AG09319 (cell line): ENCODE results near the gene PPIE.

Experiments
- DNase-seq: peaks from one replicate; pipeline ENCODE4 v3.0.0-alpha.2; 2010; ENCODE audit warnings: low read depth; ENCODE audit errors: extremely low read depth
- TF ChIP-seq, protein P1 (sequence below): IDR thresholded peaks from 2 replicates; pipeline ENCODE4 v1.5.1; 2011; ENCODE audit warnings: low read depth, mild to moderate bottlenecking, inconsistent platforms, low read length, moderate library complexity

Gene PPIE

GRCh38 chr1:39738622-39739366, at the start of gene PPIE:
Gene PPIE, plus strand, starts transcription at chr1:39738882. Its CDS starts 19 bp downstream, at chr1:39738901.
- TF ChIP-seq, protein P1, sequence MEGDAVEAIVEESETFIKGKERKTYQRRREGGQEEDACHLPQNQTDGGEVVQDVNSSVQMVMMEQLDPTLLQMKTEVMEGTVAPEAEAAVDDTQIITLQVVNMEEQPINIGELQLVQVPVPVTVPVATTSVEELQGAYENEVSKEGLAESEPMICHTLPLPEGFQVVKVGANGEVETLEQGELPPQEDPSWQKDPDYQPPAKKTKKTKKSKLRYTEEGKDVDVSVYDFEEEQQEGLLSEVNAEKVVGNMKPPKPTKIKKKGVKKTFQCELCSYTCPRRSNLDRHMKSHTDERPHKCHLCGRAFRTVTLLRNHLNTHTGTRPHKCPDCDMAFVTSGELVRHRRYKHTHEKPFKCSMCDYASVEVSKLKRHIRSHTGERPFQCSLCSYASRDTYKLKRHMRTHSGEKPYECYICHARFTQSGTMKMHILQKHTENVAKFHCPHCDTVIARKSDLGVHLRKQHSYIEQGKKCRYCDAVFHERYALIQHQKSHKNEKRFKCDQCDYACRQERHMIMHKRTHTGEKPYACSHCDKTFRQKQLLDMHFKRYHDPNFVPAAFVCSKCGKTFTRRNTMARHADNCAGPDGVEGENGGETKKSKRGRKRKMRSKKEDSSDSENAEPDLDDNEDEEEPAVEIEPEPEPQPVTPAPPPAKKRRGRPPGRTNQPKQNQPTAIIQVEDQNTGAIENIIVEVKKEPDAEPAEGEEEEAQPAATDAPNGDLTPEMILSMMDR, result no peak
- peak; percentile 62 for DNase-seq

DNA sequence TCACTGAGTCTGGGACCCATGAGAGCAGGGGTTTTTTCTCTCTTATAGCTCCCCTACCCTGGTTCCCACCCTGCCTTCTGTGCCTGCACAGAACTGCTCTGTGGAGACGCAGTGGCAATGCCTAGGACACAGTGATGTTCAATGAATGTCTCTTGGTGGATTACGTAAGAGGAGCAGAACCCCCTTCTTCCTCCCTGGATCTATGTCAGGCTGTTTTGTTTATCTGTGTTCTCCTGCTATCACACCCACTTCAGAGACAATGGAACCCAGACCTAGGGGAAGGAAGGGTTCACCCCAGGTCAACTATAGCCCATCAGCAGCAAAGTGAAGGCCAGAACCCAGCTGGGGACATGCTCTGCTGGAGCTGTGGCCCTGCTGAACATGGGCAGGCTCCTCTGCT, 49.5 kb upstream of the PPIE start:
- TF ChIP-seq, protein P1, result no peak

GRCh38 chr1:39689635-39690034, 49.0 kb upstream of the PPIE start:
- no peak for DNase-seq

More for the DNA sequence above, 49.5 kb upstream of the PPIE start:
- no peak for DNase-seq

DNA sequence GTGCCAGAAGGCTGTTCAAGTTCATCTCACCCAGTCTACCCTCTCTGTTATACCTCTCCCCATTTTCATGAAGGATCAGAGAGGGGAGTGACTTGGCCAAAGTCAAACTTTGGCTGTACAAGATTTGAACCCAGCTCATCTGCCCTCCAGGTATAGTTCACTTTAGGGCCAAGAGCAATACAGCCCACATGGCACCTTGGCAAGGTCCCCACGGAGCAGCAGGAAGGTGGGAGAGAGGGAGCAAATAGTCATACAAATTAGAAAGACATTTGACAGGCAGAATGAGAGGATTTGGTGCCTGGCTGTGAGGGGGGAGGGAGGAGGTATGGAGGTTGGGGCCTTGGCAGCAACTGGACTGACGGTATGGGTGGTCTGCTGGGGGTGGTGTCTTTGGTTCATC, 48.5 kb upstream of the PPIE start:
- DNase-seq, result no peak
- TF ChIP-seq, protein P1, result no peak

More at GRCh38 chr1:39689635-39690034, 49.0 kb upstream of the PPIE start:
- TF ChIP-seq, protein P1, result no peak

- TF ChIP-seq, protein P1, result no peak
- no peak for DNase-seq
These were observed 47.8 kb upstream of the PPIE start for GRCh38 chr1:39690794-39691382.

GRCh38 chr1:39691383-39692151, 47.1 kb upstream of the PPIE start, which contains the start of gene HPCAL4:
Gene HPCAL4, minus strand, starts transcription at chr1:39691433. Its CDS starts 6,830 bp downstream, at chr1:39684603.
- TF ChIP-seq, protein P1, result no peak
- peak; percentile 10 for DNase-seq
